HEK293T (cell line): ENCODE measurements around the gene ACTR10.

Experiments
- ARNT ChIP-seq: fragments of 450-650 bp; IDR thresholded peaks from 2 replicates; pipeline ENCODE4 v1.6.1; 2017; ENCODE audit warnings: mild to moderate bottlenecking
- BHLHE40 ChIP-seq: fragments of 450-650 bp; IDR thresholded peaks from 2 replicates; pipeline ENCODE4 v1.6.1; 2016; ENCODE audit warnings: mild to moderate bottlenecking, moderate library complexity, borderline replicate concordance
- CTBP1 ChIP-seq: fragments of 450-650 bp; IDR thresholded peaks from 2 replicates; pipeline ENCODE4 v1.6.1; 2016; ENCODE audit warnings: borderline replicate concordance
- ELF4 ChIP-seq: fragments of 450-650 bp; IDR thresholded peaks from 2 replicates; pipeline ENCODE4 v1.6.1; 2017; ENCODE audit warnings: antibody characterized with exemption
- FOXA1 ChIP-seq: fragments of 450-650 bp; IDR thresholded peaks from 2 replicates; pipeline ENCODE4 v1.6.1; 2016; ENCODE audit warnings: mild to moderate bottlenecking
- FOXK2 ChIP-seq: fragments of 450-650 bp; IDR thresholded peaks from 2 replicates; pipeline ENCODE4 v1.6.1; 2016; ENCODE audit warnings: mild to moderate bottlenecking
- HDGF ChIP-seq: fragments of 450-650 bp; IDR thresholded peaks from 2 replicates; pipeline ENCODE4 v1.6.1; 2017; ENCODE audit warnings: antibody characterized with exemption, borderline replicate concordance
- PKNOX1 ChIP-seq: fragments of 450-650 bp; IDR thresholded peaks from 2 replicates; pipeline ENCODE4 v1.6.1; 2016
- SP1 ChIP-seq: fragments of 450-650 bp; IDR thresholded peaks from 2 replicates; pipeline ENCODE4 v1.6.1; 2017
- SUZ12 ChIP-seq: fragments of 450-650 bp; IDR thresholded peaks from 2 replicates; pipeline ENCODE4 v1.6.1; 2016; ENCODE audit warnings: mild to moderate bottlenecking
- TARDBP ChIP-seq: fragments of 450-650 bp; IDR thresholded peaks from 2 replicates; pipeline ENCODE4 v1.6.1; 2016

GRCh38 chr14:58198086-58198485 lies 1.9 kb upstream of the ACTR10 start:
- TF ChIP-seq ELF4 (no peak), BHLHE40 (no peak), HDGF (no peak), FOXA1 (no peak), SUZ12 (no peak), SP1 (no peak), CTBP1 (no peak), ARNT (no peak), FOXK2 (no peak), PKNOX1 (no peak), TARDBP (no peak)
